ENCODE data around the gene ZNF555.
"Not testable (repeated sequence)": the region's sequence is repeated elsewhere in the genome, so short reads cannot be mapped to it uniquely, and the experiment has no call there.

DNA sequence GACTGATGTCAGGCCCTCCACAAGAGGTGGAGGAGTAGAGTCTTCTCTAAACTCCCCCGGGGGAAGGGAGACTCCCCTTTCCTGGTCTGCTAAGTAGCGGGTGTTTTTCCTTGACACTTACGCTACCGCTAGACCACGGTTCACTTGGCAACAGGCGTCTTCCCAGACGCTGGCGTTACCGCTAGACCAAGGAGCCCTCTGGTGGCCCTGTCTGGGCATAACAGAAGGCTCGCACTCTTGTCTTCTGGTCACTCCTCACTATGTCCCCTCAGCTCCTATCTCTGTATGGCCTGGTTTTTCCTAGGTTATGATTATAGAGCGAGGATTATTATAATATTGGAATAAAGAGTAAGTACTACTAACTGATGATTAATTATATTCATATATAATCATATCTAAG, 30.9 kb downstream of the ZNF555 start:
- TF ChIP-seq, protein P1, sequence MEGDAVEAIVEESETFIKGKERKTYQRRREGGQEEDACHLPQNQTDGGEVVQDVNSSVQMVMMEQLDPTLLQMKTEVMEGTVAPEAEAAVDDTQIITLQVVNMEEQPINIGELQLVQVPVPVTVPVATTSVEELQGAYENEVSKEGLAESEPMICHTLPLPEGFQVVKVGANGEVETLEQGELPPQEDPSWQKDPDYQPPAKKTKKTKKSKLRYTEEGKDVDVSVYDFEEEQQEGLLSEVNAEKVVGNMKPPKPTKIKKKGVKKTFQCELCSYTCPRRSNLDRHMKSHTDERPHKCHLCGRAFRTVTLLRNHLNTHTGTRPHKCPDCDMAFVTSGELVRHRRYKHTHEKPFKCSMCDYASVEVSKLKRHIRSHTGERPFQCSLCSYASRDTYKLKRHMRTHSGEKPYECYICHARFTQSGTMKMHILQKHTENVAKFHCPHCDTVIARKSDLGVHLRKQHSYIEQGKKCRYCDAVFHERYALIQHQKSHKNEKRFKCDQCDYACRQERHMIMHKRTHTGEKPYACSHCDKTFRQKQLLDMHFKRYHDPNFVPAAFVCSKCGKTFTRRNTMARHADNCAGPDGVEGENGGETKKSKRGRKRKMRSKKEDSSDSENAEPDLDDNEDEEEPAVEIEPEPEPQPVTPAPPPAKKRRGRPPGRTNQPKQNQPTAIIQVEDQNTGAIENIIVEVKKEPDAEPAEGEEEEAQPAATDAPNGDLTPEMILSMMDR (IDR thresholded peaks at IDR 0.05; ENCODE audit: low read depth, low read length, poor library complexity, severe bottlenecking) = not testable (repeated sequence)
- TF ChIP-seq EZH2phosphoT487 (IDR thresholded peaks at IDR 0.05; ENCODE audit: borderline replicate concordance, low read length) = not testable (repeated sequence)
